ENCODE measurements around the gene SOX6. TPM values are rescaled to one million over a fixed set of nuclear protein-coding genes. Genes with fewer than 3 reads are reported as not detected.

Gene SOX6
- total RNA-seq, 1 donor from 2014 or later: 1.4 TPM

- Mint-ChIP-seq H3K36me3 (ENCODE audit: unreplicated experiment) (no peaks in the 10 kb centered on the region), H3K27ac (ENCODE audit: unreplicated experiment) (no peak overlapping the region), H3K4me3 (ENCODE audit: unreplicated experiment) (no peak overlapping the region), H3K27me3 (ENCODE audit: unreplicated experiment) (no peaks in the 10 kb centered on the region), H3K9me3 (ENCODE audit: unreplicated experiment) (no peaks in the 10 kb centered on the region), H3K4me1 (ENCODE audit: low read depth, unreplicated experiment) (no peaks in the 10 kb centered on the region)
- no peak for DNase-seq
- no peak for TF ChIP-seq CTCF (IDR thresholded peaks at IDR 0.05; ENCODE audit: partially characterized antibody, unreplicated experiment)
These were observed 327.9 kb downstream of the SOX6 start for GRCh38 chr11:16028419-16028818.

GRCh38 chr11:16027621-16028020 lies 328.7 kb downstream of the SOX6 start:
- TF ChIP-seq CTCF (IDR thresholded peaks at IDR 0.05; ENCODE audit: partially characterized antibody, unreplicated experiment): no peak
- H3K36me3 Mint-ChIP-seq (ENCODE audit: unreplicated experiment): no peaks in the 10 kb centered on the region
- no peaks in the 10 kb centered on the region for H3K4me1 Mint-ChIP-seq (ENCODE audit: low read depth, unreplicated experiment)
- H3K27me3 Mint-ChIP-seq (ENCODE audit: unreplicated experiment): no peaks in the 10 kb centered on the region
- H3K27ac Mint-ChIP-seq (ENCODE audit: unreplicated experiment): no peak overlapping the region
- DNase-seq: no peak
- H3K9me3 Mint-ChIP-seq (ENCODE audit: unreplicated experiment): no peaks in the 10 kb centered on the region
- H3K4me3 Mint-ChIP-seq (ENCODE audit: unreplicated experiment): no peak overlapping the region

- no peak overlapping the region for H3K4me3 Mint-ChIP-seq (ENCODE audit: unreplicated experiment)
- H3K27me3 Mint-ChIP-seq (ENCODE audit: unreplicated experiment): no peaks in the 10 kb centered on the region
- no peak for TF ChIP-seq CTCF (IDR thresholded peaks at IDR 0.05; ENCODE audit: partially characterized antibody, unreplicated experiment)
These were observed 329.5 kb downstream of the SOX6 start for GRCh38 chr11:16026849-16027248.

GRCh38 chr11:16018931-16019330 lies 337.4 kb downstream of the SOX6 start:
- H3K4me3 Mint-ChIP-seq (ENCODE audit: unreplicated experiment): no peak overlapping the region
- peaks cover 2% of the 10 kb centered on the region for H3K9me3 Mint-ChIP-seq (ENCODE audit: unreplicated experiment)
- DNase-seq: no peak
- H3K27me3 Mint-ChIP-seq (ENCODE audit: unreplicated experiment): no peaks in the 10 kb centered on the region
- TF ChIP-seq CTCF (IDR thresholded peaks at IDR 0.05; ENCODE audit: partially characterized antibody, unreplicated experiment): no peak
- no peaks in the 10 kb centered on the region for H3K4me1 Mint-ChIP-seq (ENCODE audit: low read depth, unreplicated experiment)
- H3K27ac Mint-ChIP-seq (ENCODE audit: unreplicated experiment): no peak overlapping the region
- H3K36me3 Mint-ChIP-seq (ENCODE audit: unreplicated experiment): no peaks in the 10 kb centered on the region

More at GRCh38 chr11:16026849-16027248, 329.5 kb downstream of the SOX6 start:
- no peak overlapping the region for H3K27ac Mint-ChIP-seq (ENCODE audit: unreplicated experiment)
- no peaks in the 10 kb centered on the region for H3K4me1 Mint-ChIP-seq (ENCODE audit: low read depth, unreplicated experiment)
- H3K9me3 Mint-ChIP-seq (ENCODE audit: unreplicated experiment): no peaks in the 10 kb centered on the region
- DNase-seq: no peak
- no peaks in the 10 kb centered on the region for H3K36me3 Mint-ChIP-seq (ENCODE audit: unreplicated experiment)

- no peak for TF ChIP-seq CTCF (IDR thresholded peaks at IDR 0.05; ENCODE audit: partially characterized antibody, unreplicated experiment)
- Mint-ChIP-seq H3K36me3 (ENCODE audit: unreplicated experiment) (no peaks in the 10 kb centered on the region), H3K4me3 (ENCODE audit: unreplicated experiment) (no peak overlapping the region), H3K9me3 (ENCODE audit: unreplicated experiment) (peaks cover 2% of the 10 kb centered on the region), H3K4me1 (ENCODE audit: low read depth, unreplicated experiment) (no peaks in the 10 kb centered on the region), H3K27ac (ENCODE audit: unreplicated experiment) (no peak overlapping the region), H3K27me3 (ENCODE audit: unreplicated experiment) (no peaks in the 10 kb centered on the region)
- no peak for DNase-seq
These were observed 339.9 kb downstream of the SOX6 start for GRCh38 chr11:16016468-16016829.
